Measurements from ENCODE around the gene SURF4.
"Not testable (repeated sequence)": the region's sequence is repeated elsewhere in the genome, so short reads cannot be mapped to it uniquely, and the experiment has no call there.

SURF4 gene

GRCh38 chr9:133333566-133333965 lies 42.3 kb downstream of the SURF4 start:
- DNase-seq: no peak

- DNase-seq: no peak
Measured at GRCh38 chr9:133333011-133333410, 42.8 kb downstream of the SURF4 start.

GRCh38 chr9:133332381-133332730 lies 43.5 kb downstream of the SURF4 start:
- DNase-seq: no peak

DNA sequence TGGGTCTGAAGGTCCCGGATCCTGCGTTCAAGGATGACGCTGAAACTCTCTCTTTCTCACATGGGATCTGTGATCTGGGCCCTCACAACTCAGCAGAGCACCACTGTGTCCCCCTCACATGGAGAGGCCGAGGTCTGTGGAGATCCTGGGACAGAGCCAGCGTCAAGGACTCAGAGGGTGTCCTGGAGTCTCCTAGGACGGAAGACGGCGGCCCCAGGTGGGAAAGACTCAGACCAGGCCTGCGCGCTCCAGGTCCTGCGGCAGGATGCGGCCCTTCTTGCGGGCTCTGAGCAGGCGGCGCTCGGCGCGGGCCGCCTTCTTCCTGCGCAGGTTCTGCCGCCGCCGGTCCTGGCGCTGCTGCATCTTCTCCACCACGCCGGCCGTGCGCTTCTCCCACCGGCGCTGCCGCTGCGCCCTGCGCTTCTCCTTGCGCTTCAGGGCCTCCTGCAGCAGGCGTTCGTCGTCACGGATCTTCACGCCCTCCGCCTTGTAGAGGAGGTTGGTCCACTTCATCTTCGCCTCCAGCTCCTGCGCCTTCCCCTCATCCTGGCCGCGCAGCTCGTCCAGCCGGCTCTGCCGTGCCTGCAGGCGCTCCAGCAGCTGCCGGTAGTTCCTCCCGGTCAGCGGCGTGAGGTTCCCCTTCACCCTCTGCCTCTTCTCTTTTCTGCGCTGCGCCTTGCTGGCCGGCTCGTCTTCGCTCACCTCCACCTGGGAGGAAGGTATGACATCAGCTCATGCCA lies 44.0 kb downstream of the SURF4 start:
- no peak for DNase-seq

- no peak for DNase-seq
Measured at GRCh38 chr9:133331221-133331620, 44.6 kb downstream of the SURF4 start.

DNA sequence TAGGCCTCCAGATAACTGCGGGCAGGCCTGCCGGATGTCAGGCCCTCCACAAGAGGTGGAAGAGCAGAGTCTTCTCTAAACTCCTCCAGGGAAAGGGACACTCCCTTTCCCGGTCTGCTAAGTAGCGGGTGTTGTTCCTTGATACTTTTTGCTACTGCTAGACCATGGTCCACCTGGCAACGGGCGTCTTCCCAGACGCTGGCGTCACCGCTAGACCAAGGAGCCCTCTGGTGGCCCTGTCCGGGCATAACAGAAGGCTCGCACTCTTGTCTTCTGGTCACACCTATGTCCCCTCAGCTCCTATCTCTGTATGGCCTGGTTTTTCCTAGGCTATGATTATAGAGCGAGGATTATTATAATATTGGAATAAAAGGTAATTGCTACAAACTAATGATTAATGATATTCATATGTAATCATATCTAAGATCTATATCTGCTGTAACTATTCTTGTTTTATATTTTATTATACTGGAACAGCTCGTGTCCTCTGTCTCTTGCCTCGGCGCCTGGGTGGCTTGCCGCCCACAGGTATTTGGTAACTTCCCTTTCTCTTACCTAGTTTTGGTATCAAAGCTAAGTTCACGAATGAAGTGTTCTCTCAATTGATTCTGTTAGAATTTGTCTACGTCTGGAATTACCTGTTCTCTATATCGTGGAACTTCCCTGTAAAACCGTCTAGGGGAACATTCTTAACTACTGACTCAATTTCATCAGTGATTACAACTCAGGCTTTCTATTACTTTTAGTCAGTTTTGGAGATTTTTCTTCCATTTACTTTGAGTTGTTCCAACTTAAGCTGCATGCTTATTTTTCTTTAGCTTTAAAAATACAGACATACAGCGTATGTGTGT lies 46.3 kb downstream of the SURF4 start:
- DNase-seq: peak in 2 of 14 donors; percentile 2 to 4

DNA sequence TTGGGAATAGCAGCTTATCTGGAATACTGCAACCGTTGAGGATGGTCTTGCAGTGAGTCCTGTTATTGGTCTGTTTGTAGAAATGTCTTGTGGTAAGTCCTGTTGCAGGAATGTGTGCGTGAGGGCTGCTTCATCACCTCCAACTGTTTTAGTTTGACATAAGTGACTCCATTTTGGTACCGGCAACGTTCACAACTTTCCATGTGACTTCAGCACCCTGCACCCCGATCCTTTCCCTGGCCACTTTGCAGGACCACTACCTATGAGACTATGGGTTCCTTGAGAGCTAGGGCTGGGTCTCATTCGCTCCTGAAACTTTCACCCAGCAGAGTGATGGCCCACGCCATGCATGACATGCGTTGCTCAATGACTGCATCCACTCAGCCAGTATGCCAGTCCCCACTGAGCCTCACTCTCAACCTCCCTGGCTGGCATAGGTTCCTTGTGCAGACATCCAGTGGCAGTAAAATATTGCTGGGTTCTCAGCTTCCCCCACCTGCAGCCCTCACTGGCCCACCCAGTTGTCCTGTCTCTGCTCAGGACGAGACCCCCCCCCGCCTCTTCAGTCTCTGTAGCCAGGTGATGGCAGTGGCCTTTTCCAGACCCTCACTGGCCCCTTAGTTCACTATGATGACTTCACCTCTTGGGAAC lies 47.9 kb downstream of the SURF4 start:
- no peak for DNase-seq

DNA sequence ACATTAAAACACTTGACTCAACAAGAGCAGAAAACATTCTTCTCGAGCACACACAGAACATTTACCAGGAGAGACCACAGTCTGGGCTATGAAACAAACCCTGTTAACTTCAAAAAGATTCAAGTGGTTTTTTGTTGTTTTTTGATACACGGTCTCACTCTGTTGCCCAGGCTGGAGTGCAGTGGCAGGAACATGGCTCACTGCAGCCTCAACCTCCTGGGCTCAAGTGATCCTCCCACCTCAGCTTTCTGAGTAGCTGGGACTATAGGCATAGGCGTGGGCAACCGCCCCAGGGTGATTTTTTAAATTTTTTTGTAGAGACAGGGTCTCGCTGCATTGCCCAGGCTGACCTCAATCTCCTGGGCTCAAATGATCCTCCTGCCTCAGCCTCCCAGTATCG lies 48.8 kb downstream of the SURF4 start:
- not testable (repeated sequence) for DNase-seq

- no peak for DNase-seq
Measured at GRCh38 chr9:133323991-133324703, 51.7 kb downstream of the SURF4 start.

DNA sequence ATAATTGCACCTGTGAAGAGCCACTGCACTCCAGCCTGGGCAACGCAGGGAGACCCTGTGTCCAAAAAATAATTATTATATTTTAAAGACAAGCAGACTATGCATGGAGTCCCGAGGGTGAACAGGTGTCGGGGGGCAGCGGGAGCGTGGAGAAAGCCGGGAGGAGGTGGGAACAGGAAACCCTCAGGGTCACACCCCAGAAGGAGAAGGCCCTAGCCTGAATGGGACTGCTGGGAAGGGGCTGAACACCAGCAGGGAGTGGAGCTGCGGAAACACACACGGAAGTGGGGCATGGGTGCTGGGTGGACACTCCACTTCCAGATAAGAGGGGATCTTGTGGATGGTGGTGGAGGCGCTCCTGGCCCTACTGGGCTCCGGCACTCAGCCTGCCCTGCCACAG lies 52.6 kb downstream of the SURF4 start:
- no peak for DNase-seq

DNA sequence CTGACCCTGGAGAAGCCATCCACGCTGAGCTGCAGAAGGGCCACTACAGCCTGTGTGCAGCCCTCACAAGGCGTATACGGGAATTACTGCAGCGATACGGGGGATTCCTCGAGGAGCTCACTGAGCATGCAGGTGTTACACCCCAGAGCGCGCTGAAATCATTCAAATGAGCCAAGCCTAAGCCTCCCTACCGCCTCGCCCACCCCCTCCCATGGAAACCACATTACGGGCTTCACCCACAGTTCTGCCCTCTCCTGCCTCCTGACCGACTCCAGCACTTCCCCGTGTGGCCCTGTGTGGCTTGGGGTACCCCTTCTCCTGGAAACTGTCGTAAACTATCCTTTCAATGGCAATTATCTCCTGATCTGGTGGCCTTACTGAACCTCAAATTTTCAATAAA lies 53.2 kb downstream of the SURF4 start:
- DNase-seq: no peak

DNA sequence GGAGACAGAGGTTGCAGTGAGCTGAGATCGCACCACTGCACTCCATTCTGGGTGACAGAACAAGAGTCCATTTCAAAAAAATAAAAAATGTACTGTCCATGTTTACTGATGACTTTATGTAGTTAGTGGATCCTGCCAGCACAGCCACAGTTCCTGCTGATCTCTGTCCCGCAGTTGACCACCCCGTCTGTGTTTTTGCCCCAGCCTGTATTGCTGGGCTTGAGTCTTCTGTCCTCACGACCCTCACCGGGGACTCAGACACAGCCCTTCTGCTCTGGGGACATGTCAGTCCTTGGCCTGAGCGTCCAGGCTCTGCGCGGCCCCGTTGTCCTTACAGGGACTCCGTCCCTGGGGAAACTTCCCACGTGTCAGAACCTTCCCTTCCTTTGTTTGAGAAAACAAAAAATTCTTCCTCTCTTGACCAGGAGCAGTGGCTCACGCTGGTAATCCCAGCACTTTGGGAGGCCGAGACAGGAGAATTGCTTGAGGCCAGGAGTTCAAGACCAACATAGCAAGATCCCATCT lies 54.4 kb downstream of the SURF4 start:
- DNase-seq: no peak

DNA sequence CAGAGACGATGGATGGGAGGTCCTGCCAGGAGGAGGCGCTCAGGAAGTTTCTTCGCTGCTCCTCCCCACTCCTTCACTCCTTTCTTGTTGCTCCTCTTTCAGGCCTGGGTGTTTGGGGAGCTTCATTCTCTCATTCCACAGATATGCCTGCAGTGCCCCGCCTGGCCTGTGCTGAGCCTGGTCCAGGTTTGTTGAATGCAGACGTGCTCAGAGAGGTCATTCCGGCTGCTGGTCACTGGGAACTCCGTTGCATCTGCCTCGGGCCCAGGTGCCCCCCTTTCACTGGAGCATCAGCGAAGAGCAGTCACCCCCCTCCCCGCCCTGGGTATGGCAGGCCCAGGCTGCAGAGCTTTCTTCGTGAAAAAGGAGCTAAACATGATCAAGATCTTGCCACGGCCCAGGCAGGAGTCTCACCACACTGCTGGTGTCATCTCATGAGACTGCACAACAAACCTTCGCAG lies 55.4 kb downstream of the SURF4 start:
- DNase-seq: no peak

DNA sequence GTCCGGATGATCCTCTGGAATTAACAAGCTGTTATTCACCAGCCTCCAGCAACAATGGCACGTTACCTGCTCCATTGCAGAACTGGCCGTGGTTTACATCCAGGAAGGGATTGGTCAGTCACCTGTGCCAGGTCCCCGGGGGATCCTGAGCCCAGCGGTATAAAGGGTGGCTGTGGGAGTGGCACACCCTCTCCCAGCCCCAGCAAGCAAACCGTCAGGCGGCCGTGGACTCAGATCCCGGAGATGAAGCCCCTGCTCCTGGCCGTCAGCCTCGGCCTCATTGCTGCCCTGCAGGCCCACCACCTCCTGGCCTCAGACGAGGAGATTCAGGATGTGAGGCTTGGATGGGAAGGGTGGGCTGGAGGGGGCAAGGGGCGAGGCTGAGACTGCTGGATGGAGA lies 58.3 kb downstream of the SURF4 start:
- not testable (repeated sequence) for DNase-seq

- DNase-seq: no peak
Measured at GRCh38 chr9:133315997-133316396, 59.9 kb downstream of the SURF4 start.

Measured in C1 segment of cervical spinal cord (tissue), 14 donors.